Suprapubic skin (tissue), 4 donors: Measurements from ENCODE around the gene ELMO3. TPM values are rescaled to one million over a fixed set of nuclear protein-coding genes. Genes with fewer than 3 reads are reported as not detected.
A peak's percentile ranks its signal among the peaks of the same experiment; 100 is the strongest.

Source experiments
- DNase-seq, 2 donors: peaks; one replicate each; pipeline ENCODE4 v3.0.0-alpha.2; 2019; ENCODE audit warnings: low spot score in 2 of 2
- H3K27ac ChIP-seq: fragments of 200-600 bp; sonication (generic); one replicate; pipeline ENCODE4 v1.5.1; 2019
- H3K27me3 ChIP-seq: fragments of 200-600 bp; sonication (generic); one replicate; pipeline ENCODE4 v1.5.1; 2019
- H3K36me3 ChIP-seq: fragments of 200-600 bp; sonication (generic); one replicate; pipeline ENCODE4 v1.5.1; 2019
- H3K4me1 ChIP-seq: fragments of 200-600 bp; sonication (generic); one replicate; pipeline ENCODE4 v1.5.1; 2019
- H3K4me3 ChIP-seq: fragments of 200-600 bp; sonication (generic); one replicate; pipeline ENCODE4 v1.5.1; 2019; ENCODE audit warnings: mild to moderate bottlenecking
- H3K9me3 ChIP-seq: fragments of 200-600 bp; sonication (generic); one replicate; pipeline ENCODE4 v1.5.1; 2019
- EP300 ChIP-seq: sonication (generic); formaldehyde crosslinking; IDR thresholded peaks from one replicate; pipeline ENCODE4 v1.6.1; 2017; ENCODE audit warnings: antibody characterized with exemption
- POLR2A ChIP-seq, 2 donors: fragments of 450-650 bp; IDR thresholded peaks; one replicate each; pipeline ENCODE4 v1.6.1; 2017; ENCODE audit warnings: antibody characterized with exemption in 2 of 2, mild to moderate bottlenecking in 2 of 2, moderate library complexity in 2 of 2
- POLR2AphosphoS5 ChIP-seq, 3 donors: sonication (generic); formaldehyde crosslinking; IDR thresholded peaks; one replicate each; pipeline ENCODE4 v1.6.1; 2017; ENCODE audit warnings: antibody characterized with exemption in 3 of 3
- WGBS: methylation state at CpG from one replicate; pipeline ENCODE4 v1.1.5; 2018; 5-methylcytosine and 5-hydroxymethylcytosine counted together
- total RNA-seq, 4 donors: library from RNA; depleted of rRNA; stranded (reverse); fragments of >200 nt; gene quantifications; one replicate each; pipeline ENCODE4 v1.1.0, GENCODE V29; 2016
- TF ChIP-seq, protein P1 (sequence below), 2 donors: fragments of 200-600 bp in 1 of 2; fragments of 450-650 bp in 1 of 2; sonication (generic) in 1 of 2; IDR thresholded peaks; one replicate each; pipeline ENCODE4 v1.5.1; 2016 to 2019; ENCODE audit warnings: antibody characterized with exemption in 2 of 2, mild to moderate bottlenecking in 1 of 2, moderate library complexity in 1 of 2

The ELMO3 gene
- total RNA-seq, 4 donors from 2014 or later: 48.0 to 77.6 (median 56.7) TPM

DNA sequence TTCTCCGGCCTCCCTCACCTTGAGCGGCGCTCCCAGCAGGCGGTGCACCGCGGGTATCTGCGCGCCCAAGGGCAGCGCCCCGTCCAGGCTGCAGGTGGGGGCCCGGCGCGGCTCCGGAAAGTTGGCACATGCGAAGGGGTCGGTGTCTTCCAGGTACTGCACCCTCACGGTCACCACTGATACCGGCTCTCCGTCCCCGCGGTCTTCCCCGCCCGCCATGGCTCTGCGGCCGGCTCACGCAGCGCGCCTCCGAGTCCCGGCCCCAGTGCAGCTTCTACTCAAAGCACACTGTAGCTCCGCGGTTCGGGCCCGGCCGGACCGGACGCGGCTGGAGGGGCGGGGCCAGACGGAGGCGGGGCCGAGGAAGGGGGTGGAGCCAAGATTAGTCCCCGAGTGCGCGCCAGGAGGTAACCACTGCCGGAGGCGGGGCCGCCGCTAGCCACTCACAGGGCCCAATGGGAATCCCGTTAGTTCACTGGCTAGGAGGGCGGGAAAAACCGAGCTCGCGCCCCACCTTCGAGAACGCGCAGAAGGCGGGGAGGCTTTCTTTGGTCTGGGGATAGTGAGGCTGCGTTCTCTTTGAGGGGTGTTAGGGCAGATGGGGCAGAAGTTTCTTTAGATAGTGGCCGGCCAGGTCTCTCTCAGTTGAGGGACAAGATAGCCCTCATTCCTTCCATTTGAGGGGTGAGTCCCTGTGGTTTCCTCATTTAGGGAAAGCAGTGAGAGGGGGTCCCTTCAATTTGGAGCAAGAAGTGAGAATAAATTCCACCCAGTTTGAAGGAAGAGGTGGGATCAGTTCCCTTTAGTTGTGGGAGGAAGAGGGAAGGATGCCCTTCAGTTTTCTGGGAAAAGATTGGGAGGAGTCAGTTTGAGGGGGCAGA lies 48.5 kb downstream of the ELMO3 start, which contains the start of gene FHOD1:
Gene FHOD1 (minus strand): TSS at position 290 of the 881 bp plus-strand sequence. CDS start 71 bp downstream, at position 219.
- TF ChIP-seq, protein P1, sequence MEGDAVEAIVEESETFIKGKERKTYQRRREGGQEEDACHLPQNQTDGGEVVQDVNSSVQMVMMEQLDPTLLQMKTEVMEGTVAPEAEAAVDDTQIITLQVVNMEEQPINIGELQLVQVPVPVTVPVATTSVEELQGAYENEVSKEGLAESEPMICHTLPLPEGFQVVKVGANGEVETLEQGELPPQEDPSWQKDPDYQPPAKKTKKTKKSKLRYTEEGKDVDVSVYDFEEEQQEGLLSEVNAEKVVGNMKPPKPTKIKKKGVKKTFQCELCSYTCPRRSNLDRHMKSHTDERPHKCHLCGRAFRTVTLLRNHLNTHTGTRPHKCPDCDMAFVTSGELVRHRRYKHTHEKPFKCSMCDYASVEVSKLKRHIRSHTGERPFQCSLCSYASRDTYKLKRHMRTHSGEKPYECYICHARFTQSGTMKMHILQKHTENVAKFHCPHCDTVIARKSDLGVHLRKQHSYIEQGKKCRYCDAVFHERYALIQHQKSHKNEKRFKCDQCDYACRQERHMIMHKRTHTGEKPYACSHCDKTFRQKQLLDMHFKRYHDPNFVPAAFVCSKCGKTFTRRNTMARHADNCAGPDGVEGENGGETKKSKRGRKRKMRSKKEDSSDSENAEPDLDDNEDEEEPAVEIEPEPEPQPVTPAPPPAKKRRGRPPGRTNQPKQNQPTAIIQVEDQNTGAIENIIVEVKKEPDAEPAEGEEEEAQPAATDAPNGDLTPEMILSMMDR (IDR thresholded peaks at IDR 0.05): no peak
- TF ChIP-seq POLR2A (IDR thresholded peaks at IDR 0.05) (peak in 1 of 2 donors; percentile 51), POLR2AphosphoS5 (IDR thresholded peaks at IDR 0.05) (peak in 2 of 3 donors; percentile 50 to 52), EP300 (no peak)
- peak within 1 kb of the TSS; percentile 89 for H3K4me3 ChIP-seq
- H3K36me3 ChIP-seq: no peaks in the 10 kb centered on the region
- H3K9me3 ChIP-seq: no peaks in the 10 kb centered on the region
- H3K27me3 ChIP-seq: peaks cover 27% of the 10 kb centered on the region
- peaks cover 69% of the 10 kb centered on the region for H3K4me1 ChIP-seq
- DNase-seq: peak; percentile 98 to 99
- peak within 1 kb of the TSS; percentile 85 for H3K27ac ChIP-seq
- WGBS: 2% methylated on average over 11 of the region's 60 CpGs

DNA sequence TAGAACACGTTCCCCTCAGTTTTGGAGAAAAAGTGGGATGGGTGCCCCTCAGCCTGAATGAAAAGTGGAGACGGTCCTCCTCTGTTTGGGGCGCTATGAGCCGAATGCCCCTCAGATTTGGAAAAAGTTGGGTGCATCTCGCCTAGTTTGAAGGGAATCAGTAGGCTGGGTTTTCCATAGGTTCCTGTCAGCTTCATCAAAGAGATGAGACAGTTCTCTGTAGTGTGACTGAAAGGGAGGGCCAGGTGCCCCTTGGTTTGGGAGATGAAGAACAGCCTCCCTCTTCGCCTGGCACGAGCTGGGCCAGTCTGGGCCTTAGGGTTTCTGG lies 49.1 kb downstream of the ELMO3 start:
- Histone ChIP-seq H3K9me3 (no peaks in the 10 kb centered on the region), H3K27me3 (peaks cover 27% of the 10 kb centered on the region), H3K4me3 (peak overlapping the region; percentile 89), H3K4me1 (peaks cover 64% of the 10 kb centered on the region), H3K36me3 (no peaks in the 10 kb centered on the region), H3K27ac (no peak overlapping the region)
- no peak for TF ChIP-seq POLR2AphosphoS5 (IDR thresholded peaks at IDR 0.05)
- no peak for TF ChIP-seq POLR2A (IDR thresholded peaks at IDR 0.05)
- TF ChIP-seq EP300: no peak
- TF ChIP-seq, protein P1 (IDR thresholded peaks at IDR 0.05): no peak
- 5% methylated on average over 7 of the region's 7 CpGs for WGBS
- DNase-seq: no peak

DNA sequence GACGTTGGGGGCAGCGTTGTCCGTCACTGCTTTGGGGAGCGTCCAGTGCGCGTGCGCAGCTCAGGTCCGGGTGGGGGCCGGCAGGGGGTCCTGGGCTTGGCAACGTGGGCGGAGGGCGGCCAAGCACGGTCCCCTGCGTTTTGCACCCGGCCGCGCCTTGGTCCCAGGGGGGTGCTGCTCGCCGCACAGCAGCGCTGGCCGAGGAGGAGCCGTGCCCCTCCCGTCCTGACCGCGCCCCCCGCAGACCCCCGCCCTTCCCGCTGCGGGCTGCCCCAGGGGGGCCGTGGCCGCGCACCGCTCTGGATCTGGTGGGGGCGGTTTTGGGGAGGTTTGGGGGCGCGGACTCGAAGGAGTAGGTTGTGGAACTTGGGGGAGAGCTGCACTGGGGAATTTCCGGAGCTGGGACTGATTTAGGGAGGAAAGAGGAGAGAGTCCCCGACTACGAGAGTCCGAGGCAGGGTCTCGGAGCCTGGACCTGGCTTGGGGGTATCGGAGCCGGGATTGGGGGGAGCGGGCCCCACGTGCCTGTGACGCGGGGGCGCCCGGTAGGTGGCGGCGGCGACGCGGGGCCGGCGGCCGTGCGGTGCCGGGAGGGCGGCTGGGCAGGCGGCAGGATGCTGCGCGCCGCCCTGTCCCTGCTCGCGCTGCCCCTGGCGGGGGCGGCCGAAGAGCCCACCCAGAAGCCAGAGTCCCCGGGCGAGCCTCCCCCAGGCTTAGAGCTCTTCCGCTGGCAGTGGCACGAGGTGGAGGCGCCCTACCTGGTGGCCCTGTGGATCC lies 49.7 kb downstream of the ELMO3 start, which contains the start of gene SLC9A5:
Gene SLC9A5 (plus strand): TSS at position 579 of the 777 bp plus-strand sequence. CDS start 36 bp downstream, at position 615.
- peaks cover 27% of the 10 kb centered on the region for H3K27me3 ChIP-seq
- peak within 1 kb of the TSS; percentile 89 for H3K4me3 ChIP-seq
- peaks cover 59% of the 10 kb centered on the region for H3K4me1 ChIP-seq
- H3K36me3 ChIP-seq: no peaks in the 10 kb centered on the region
- no peaks in the 10 kb centered on the region for H3K9me3 ChIP-seq
- WGBS: under 1% methylated on average over 30 of the region's 75 CpGs
- DNase-seq: no peak
- no peak within 1 kb of the TSS for H3K27ac ChIP-seq
- TF ChIP-seq EP300 (no peak), POLR2AphosphoS5 (IDR thresholded peaks at IDR 0.05) (no peak), POLR2A (IDR thresholded peaks at IDR 0.05) (no peak)
- TF ChIP-seq, protein P1 (IDR thresholded peaks at IDR 0.05): no peak

DNA sequence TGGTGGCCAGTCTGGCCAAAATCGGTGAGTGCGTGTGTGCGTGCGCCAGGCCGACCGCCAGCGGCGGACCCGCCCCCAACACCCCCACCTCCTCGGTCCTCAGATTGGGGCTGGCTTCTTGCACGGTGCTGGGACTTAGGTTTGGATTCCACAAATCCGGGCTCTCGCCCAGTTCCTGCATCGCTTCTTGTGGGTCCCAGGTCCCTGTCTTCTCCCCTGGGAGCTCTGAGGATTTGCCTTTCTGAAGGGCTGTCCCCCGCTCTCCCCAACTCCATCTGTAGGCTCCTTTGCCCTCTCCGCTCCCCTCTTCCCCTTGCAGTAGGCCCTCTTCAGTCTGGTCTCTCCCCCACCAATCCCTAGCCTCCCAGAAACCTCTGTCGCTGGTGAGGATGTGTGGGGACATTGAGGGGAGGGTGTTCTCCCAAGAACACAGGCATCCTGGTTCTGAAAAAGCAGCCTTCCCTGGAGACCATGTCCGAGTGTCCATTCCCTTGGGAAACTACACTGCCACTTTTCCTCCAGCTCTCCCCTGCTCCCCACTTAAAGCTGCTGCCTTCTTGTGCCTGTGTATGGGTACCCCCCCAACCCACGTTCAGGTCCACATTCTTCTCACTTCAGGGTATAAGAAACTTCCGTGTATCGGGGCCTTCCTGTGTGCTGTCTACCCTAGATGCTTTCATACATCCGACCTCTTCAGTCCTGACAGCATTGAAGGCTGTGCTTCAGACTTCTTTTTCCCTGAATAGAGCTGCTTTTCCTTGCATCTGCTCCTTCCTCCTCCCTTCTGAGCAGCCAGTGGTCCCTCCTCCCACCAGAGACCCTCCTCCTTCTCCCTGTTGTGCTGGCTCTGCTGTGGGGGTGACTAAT lies 50.5 kb downstream of the ELMO3 start:
- WGBS: 49% methylated on average over 7 of the region's 22 CpGs
- DNase-seq: no peak
- H3K9me3 ChIP-seq: no peaks in the 10 kb centered on the region
- peaks cover 51% of the 10 kb centered on the region for H3K4me1 ChIP-seq
- no peaks in the 10 kb centered on the region for H3K36me3 ChIP-seq
- H3K27me3 ChIP-seq: peaks cover 27% of the 10 kb centered on the region
- TF ChIP-seq EP300: no peak
- TF ChIP-seq, protein P1 (IDR thresholded peaks at IDR 0.05): no peak
- no peak for TF ChIP-seq POLR2A (IDR thresholded peaks at IDR 0.05)
- no peak for TF ChIP-seq POLR2AphosphoS5 (IDR thresholded peaks at IDR 0.05)
- peak overlapping the region; percentile 89 for H3K4me3 ChIP-seq
- H3K27ac ChIP-seq: no peak overlapping the region
